Neural cell (in vitro differentiated cells): Measurements from ENCODE around the gene PRKG1. TPM values are rescaled to one million over a fixed set of nuclear protein-coding genes. Genes with fewer than 3 reads are reported as not detected.

Experiments
- H2AFZ ChIP-seq: fragments of 200-600, 300-800 bp; sonication (generic), shearing (Covaris generic); 2 replicates; pipeline ENCODE4 v1.6.0; 2014; ENCODE audit warnings: low read depth, mild to moderate bottlenecking, antibody characterized with exemption, low read length, moderate library complexity
- H3F3A ChIP-seq: fragments of 200-600 bp; shearing (Covaris generic); 2 replicates; pipeline ENCODE4 v1.6.1; 2016; ENCODE audit warnings: mild to moderate bottlenecking, moderate library complexity, mixed read lengths, antibody characterized with exemption, low read length; ENCODE audit not compliant: insufficient read depth, poor library complexity, severe bottlenecking
- H3K27ac ChIP-seq: fragments of 200-600, 300-800 bp; sonication (generic), shearing (Covaris generic); 2 replicates; pipeline ENCODE4 v1.5.1; 2014; ENCODE audit warnings: mild to moderate bottlenecking, low read length, moderate library complexity
- H3K27me3 ChIP-seq: fragments of 300-800, 200-600 bp; sonication (generic), shearing (Covaris generic); 2 replicates; pipeline ENCODE4 v1.6.0; 2014; ENCODE audit warnings: mild to moderate bottlenecking, low read depth, low read length, moderate library complexity; ENCODE audit not compliant: insufficient read depth
- H3K36me3 ChIP-seq: fragments of 300-800, 200-600 bp; sonication (generic), shearing (Covaris generic); 2 replicates; pipeline ENCODE4 v1.5.1; 2014; ENCODE audit warnings: mild to moderate bottlenecking, antibody characterized with exemption, low read length, moderate library complexity; ENCODE audit not compliant: insufficient read depth
- H3K4me2 ChIP-seq: fragments of 300-800, 200-600 bp; sonication (generic), shearing (Covaris generic); 2 replicates; pipeline ENCODE4 v1.6.0; 2014; ENCODE audit warnings: mild to moderate bottlenecking, low read length
- H3K4me3 ChIP-seq: fragments of 300-800, 200-600 bp; sonication (generic), shearing (Covaris generic); 2 replicates; pipeline ENCODE4 v1.5.1; 2014; ENCODE audit warnings: mild to moderate bottlenecking, low read length, moderate library complexity
- H3K79me2 ChIP-seq: fragments of 200-600 bp; shearing (Covaris generic); replicated peaks from 2 replicates; pipeline ENCODE4 v1.6.0; 2014; ENCODE audit warnings: mild to moderate bottlenecking, low read length, moderate library complexity; ENCODE audit not compliant: insufficient read depth
- H3K9ac ChIP-seq: fragments of 300-800, 200-600 bp; sonication (generic), shearing (Covaris generic); 2 replicates; pipeline ENCODE4 v1.6.1; 2016; ENCODE audit warnings: mild to moderate bottlenecking, low read length, mixed read lengths
- H3K9me2 ChIP-seq: fragments of 200-600 bp; shearing (Covaris generic); 2 replicates; pipeline ENCODE4 v1.6.1; 2016; ENCODE audit warnings: mild to moderate bottlenecking, low read length, mixed read lengths; ENCODE audit not compliant: insufficient read depth
- H3K9me3 ChIP-seq: fragments of 200-600, 300-800 bp; sonication (generic), shearing (Covaris generic); 2 replicates; pipeline ENCODE4 v1.6.1; 2016; ENCODE audit warnings: mild to moderate bottlenecking, mixed run types, low read length, moderate library complexity, mixed read lengths
- H4K20me1 ChIP-seq: fragments of 200-600 bp; shearing (Covaris generic); 2 replicates; pipeline ENCODE4 v1.6.1; 2016; ENCODE audit warnings: mild to moderate bottlenecking, mixed run types; ENCODE audit not compliant: insufficient read depth
- CTCF ChIP-seq: fragments of 450-650 bp; IDR thresholded peaks from 2 replicates; pipeline ENCODE4 v1.5.1; 2014; ENCODE audit warnings: antibody characterized with exemption, mild to moderate bottlenecking, moderate library complexity; ENCODE audit not compliant: poor library complexity, severe bottlenecking
- EP300 ChIP-seq: fragments of 450-650 bp; conservative IDR thresholded peaks from 2 replicates; pipeline ENCODE4 v1.6.1; 2014; ENCODE audit warnings: antibody characterized with exemption, mild to moderate bottlenecking, moderate library complexity; ENCODE audit not compliant: poor library complexity, severe bottlenecking
- EZH2 ChIP-seq: fragments of 200-600, 300-800 bp; shearing (Covaris generic), sonication (generic); IDR thresholded peaks from 2 replicates; pipeline ENCODE4 v1.6.1; 2014; ENCODE audit warnings: antibody characterized with exemption, low read length, borderline replicate concordance, mild to moderate bottlenecking; ENCODE audit not compliant: insufficient read depth, poor library complexity, severe bottlenecking
- MXI1 ChIP-seq: fragments of 450-650 bp; conservative IDR thresholded peaks from 2 replicates; pipeline ENCODE4 v1.6.1; 2014; ENCODE audit warnings: antibody characterized with exemption, mild to moderate bottlenecking; ENCODE audit not compliant: poor library complexity, severe bottlenecking
- POLR2AphosphoS5 ChIP-seq: IDR thresholded peaks from 2 replicates; pipeline ENCODE4 v1.6.1; 2012
- RAD21 ChIP-seq: fragments of 450-650 bp; conservative IDR thresholded peaks from 2 replicates; pipeline ENCODE4 v1.6.1; 2014; ENCODE audit warnings: antibody characterized with exemption, mild to moderate bottlenecking, moderate library complexity
- REST ChIP-seq: IDR thresholded peaks from 2 replicates; pipeline ENCODE4 v1.6.1; 2012; ENCODE audit warnings: borderline replicate concordance
- SMC3 ChIP-seq: fragments of 450-650 bp; conservative IDR thresholded peaks from 2 replicates; pipeline ENCODE4 v1.6.1; 2014; ENCODE audit warnings: antibody characterized with exemption, mild to moderate bottlenecking, moderate library complexity; ENCODE audit not compliant: poor library complexity
- TAF1 ChIP-seq: IDR thresholded peaks from 2 replicates; pipeline ENCODE4 v1.6.1; 2012; ENCODE audit warnings: low read depth
- polyA plus RNA-seq: library from polyadenylated mRNA; depleted of rRNA; stranded (reverse); fragments of >200 nt; gene quantifications from 2 replicates; pipeline ENCODE4 v1.2.3, GENCODE V29; 2014

PRKG1 gene
- polyA plus RNA-seq, 1 donor from 2014 or later, result 2.2 TPM

GRCh38 chr10:51180141-51180540 lies 105.9 kb downstream of the PRKG1 start:
- Histone ChIP-seq H2AFZ (no peak overlapping the region), H3K36me3 (no peaks in the 10 kb centered on the region), H3K79me2 (no peaks in the 10 kb centered on the region), H3K9me2 (no peaks in the 10 kb centered on the region), H3K4me2 (no peak overlapping the region), H3K9me3 (no peaks in the 10 kb centered on the region), H3K4me3 (no peak overlapping the region), H4K20me1 (no peaks in the 10 kb centered on the region), H3K27ac (no peak overlapping the region), H3K9ac (no peak overlapping the region), H3F3A (no peaks in the 10 kb centered on the region), H3K27me3 (no peaks in the 10 kb centered on the region)
- TF ChIP-seq SMC3 (no peak), CTCF (no peak), TAF1 (no peak), RAD21 (no peak), EZH2 (no peak), EP300 (no peak), REST (no peak)

GRCh38 chr10:51183783-51184182 lies 109.5 kb downstream of the PRKG1 start:
- Histone ChIP-seq H3K79me2 (no peaks in the 10 kb centered on the region), H3K9me2 (no peaks in the 10 kb centered on the region)

More at GRCh38 chr10:51183783-51184182, 109.5 kb downstream of the PRKG1 start:
- H3K4me2 ChIP-seq, result no peak overlapping the region
- no peaks in the 10 kb centered on the region for H3K36me3 ChIP-seq
- no peaks in the 10 kb centered on the region for H3F3A ChIP-seq
- H4K20me1 ChIP-seq, result no peaks in the 10 kb centered on the region
- H3K27me3 ChIP-seq, result no peaks in the 10 kb centered on the region
- TF ChIP-seq POLR2AphosphoS5 (no peak), REST (no peak), CTCF (no peak), MXI1 (no peak), EZH2 (no peak), RAD21 (no peak), EP300 (no peak), SMC3 (no peak), TAF1 (no peak)
- H3K4me3 ChIP-seq, result no peak overlapping the region
- H3K9me3 ChIP-seq, result no peaks in the 10 kb centered on the region
- H2AFZ ChIP-seq, result no peak overlapping the region
- no peak overlapping the region for H3K9ac ChIP-seq
- no peak overlapping the region for H3K27ac ChIP-seq
